H1 (cell line): ENCODE measurements around the gene UHRF1. TPM values are rescaled to one million over a fixed set of nuclear protein-coding genes. Genes with fewer than 3 reads are reported as not detected.
"Not testable (repeated sequence)": the region's sequence is repeated elsewhere in the genome, so short reads cannot be mapped to it uniquely, and the experiment has no call there.

ENCODE experiments used
- CTCF ChIA-PET: fragments of 300-600 bp; sonication (Branson Sonifier 250); formaldehyde crosslinking; loops from one replicate; lab custom pipeline; 2021; ENCODE audit not compliant: partially characterized antibody; lab: Charles Lee
- POLR2A ChIA-PET: fragments of 300-600 bp; sonication (Branson Sonifier 250); formaldehyde crosslinking; loops from one replicate; lab custom pipeline; 2021; ENCODE audit warnings: inconsistent platforms; ENCODE audit not compliant: partially characterized antibody; lab: Charles Lee
- DNase-seq, 2 experiments: peaks; one replicate each; pipeline versions ENCODE4 v3.0.0 to v3.0.0-alpha.2; 2010 to 2022; ENCODE audit warnings: low spot score in 2 of 2, low read depth in 1 of 2, mixed read lengths in 1 of 2
- FAIRE-seq: peaks from 2 replicates; lab custom pipeline; 2011; peaks lifted over from hg19 to GRCh38; lab: Jason Lieb, UNC
- H2AFZ ChIP-seq: 2 replicates; pipeline ENCODE4 v1.8.1; 2012; ENCODE audit warnings: low read length, inconsistent platforms
- H2AK5ac ChIP-seq: 2 replicates; pipeline ENCODE4 v1.6.1; 2013; ENCODE audit warnings: low read depth, low read length
- H2BK120ac ChIP-seq: replicated peaks from 2 replicates; pipeline ENCODE3; 2013; ENCODE audit warnings: low read depth, low read length, inconsistent platforms
- H2BK12ac ChIP-seq: 2 replicates; pipeline ENCODE4 v1.6.1; 2013; ENCODE audit warnings: low read depth, low read length
- H2BK15ac ChIP-seq: 2 replicates; pipeline ENCODE4 v1.6.1; 2013; ENCODE audit warnings: low read length
- H2BK20ac ChIP-seq: 2 replicates; pipeline ENCODE4 v1.6.1; 2013; ENCODE audit warnings: low read length
- H2BK5ac ChIP-seq: 2 replicates; pipeline ENCODE4 v1.6.1; 2013; ENCODE audit warnings: low read depth, low read length
- H3K14ac ChIP-seq: 2 replicates; pipeline ENCODE4 v1.6.1; 2013; ENCODE audit warnings: inconsistent platforms; ENCODE audit not compliant: insufficient read length
- H3K18ac ChIP-seq: 2 replicates; pipeline ENCODE4 v1.6.1; 2013; ENCODE audit warnings: low read length; ENCODE audit errors: extremely low read depth
- H3K23ac ChIP-seq: 2 replicates; pipeline ENCODE4 v1.6.1; 2013; ENCODE audit warnings: inconsistent platforms; ENCODE audit not compliant: insufficient read length
- H3K23me2 ChIP-seq: 2 replicates; pipeline ENCODE4 v1.6.1; 2013; ENCODE audit warnings: low read depth, low read length
- H3K27ac ChIP-seq: 2 replicates; pipeline ENCODE4 v1.6.1; 2011; ENCODE audit warnings: low read depth, low read length, inconsistent platforms
- H3K27me3 ChIP-seq, 4 experiments: replicated peaks in 1 of 4; 1 replicate in 1 of 4; 2 replicates in 3 of 4; pipeline versions ENCODE4 v1.6.1 to v1.8.1; 2011 to 2013; ENCODE audit warnings: low read length in 3 of 4, mild to moderate bottlenecking in 3 of 4, inconsistent platforms in 2 of 4, mixed read lengths in 2 of 4, moderate library complexity in 1 of 4; ENCODE audit not compliant: control insufficient read depth in 3 of 4, insufficient read depth in 3 of 4; ENCODE audit errors: extremely low read depth in 1 of 4
- H3K36me3 ChIP-seq, 4 experiments: 2 replicates each; pipeline versions ENCODE4 v1.6.1 to v1.8.1; 2011 to 2013; ENCODE audit warnings: mild to moderate bottlenecking in 4 of 4, low read length in 3 of 4, moderate library complexity in 2 of 4, control low read depth in 1 of 4, inconsistent platforms in 1 of 4; ENCODE audit not compliant: insufficient read depth in 4 of 4, control insufficient read depth in 2 of 4
- H3K4ac ChIP-seq: replicated peaks from 2 replicates; pipeline ENCODE3; 2013; ENCODE audit warnings: low read length, low read depth, mixed read lengths, inconsistent platforms; ENCODE audit not compliant: insufficient read length
- H3K4me1 ChIP-seq, 4 experiments: replicated peaks in 1 of 4; 1 replicate in 1 of 4; 2 replicates in 3 of 4; pipeline versions ENCODE4 v1.6.1 to v1.8.1; 2011 to 2013; ENCODE audit warnings: low read length in 3 of 4, inconsistent platforms in 2 of 4, mixed read lengths in 1 of 4; ENCODE audit not compliant: insufficient read depth in 4 of 4, control insufficient read depth in 3 of 4
- H3K4me2 ChIP-seq, 2 experiments: 2 replicates each; pipeline versions ENCODE4 v1.6.1 to v1.8.1; 2011 to 2013; ENCODE audit warnings: low read depth in 2 of 2, low read length in 2 of 2, control low read depth in 1 of 2, inconsistent platforms in 1 of 2, mild to moderate bottlenecking in 1 of 2; ENCODE audit not compliant: insufficient read depth in 1 of 2
- H3K4me3 ChIP-seq, 4 experiments: fragments of 200-600, 300-600 bp in 1 of 4; sonication (generic), shearing (Covaris generic), sonication (Bioruptor Twin) in 1 of 4; 2 replicates each; pipeline versions ENCODE4 v1.5.1 to v1.8.1; 2011 to 2016; ENCODE audit warnings: low read length in 4 of 4, low read depth in 3 of 4, control low read depth in 2 of 4, inconsistent platforms in 2 of 4, mild to moderate bottlenecking in 2 of 4, mixed read lengths in 1 of 4, moderate library complexity in 1 of 4; ENCODE audit not compliant: insufficient read depth in 2 of 4; ENCODE audit errors: extremely low read depth in 1 of 4
- H3K56ac ChIP-seq: replicated peaks from 2 replicates; pipeline ENCODE3; 2013; ENCODE audit warnings: low read depth, mild to moderate bottlenecking, mixed read lengths, low read length, inconsistent platforms; ENCODE audit not compliant: insufficient read length
- H3K79me1 ChIP-seq: 2 replicates; pipeline ENCODE4 v1.6.1; 2013; ENCODE audit warnings: low read depth, low read length, control low read depth
- H3K79me2 ChIP-seq, 2 experiments: 2 replicates each; pipeline versions ENCODE4 v1.6.1 to v1.8.1; 2012 to 2013; ENCODE audit warnings: low read length in 2 of 2, mild to moderate bottlenecking in 2 of 2, inconsistent platforms in 1 of 2; ENCODE audit not compliant: insufficient read depth in 2 of 2, control insufficient read depth in 1 of 2
- H3K9ac ChIP-seq, 4 experiments: replicated peaks in 1 of 4; 1 replicate in 1 of 4; 2 replicates in 3 of 4; pipeline versions ENCODE4 v1.6.1 to v1.8.1; 2011 to 2013; ENCODE audit warnings: low read depth in 3 of 4, low read length in 3 of 4, control low read depth in 2 of 4, mild to moderate bottlenecking in 2 of 4, moderate library complexity in 2 of 4, inconsistent platforms in 1 of 4; ENCODE audit errors: extremely low read depth in 1 of 4
- H3K9me3 ChIP-seq, 2 experiments: 2 replicates each; pipeline versions ENCODE4 v1.6.1 to v1.8.1; 2012 to 2013; ENCODE audit warnings: mild to moderate bottlenecking in 2 of 2, moderate library complexity in 2 of 2, control low read depth in 1 of 2, inconsistent platforms in 1 of 2, low read depth in 1 of 2, low read length in 1 of 2, mixed read lengths in 1 of 2; ENCODE audit not compliant: insufficient read depth in 2 of 2
- H4K20me1 ChIP-seq, 2 experiments: replicated peaks in 1 of 2; 2 replicates each; pipeline versions ENCODE3 to v1.8.1; 2011 to 2013; ENCODE audit warnings: inconsistent platforms in 2 of 2, low read length in 2 of 2, mild to moderate bottlenecking in 1 of 2; ENCODE audit not compliant: insufficient read depth in 2 of 2, control insufficient read depth in 1 of 2
- H4K5ac ChIP-seq: 2 replicates; pipeline ENCODE4 v1.6.1; 2013; ENCODE audit warnings: low read length, low read depth, mixed read lengths, inconsistent platforms; ENCODE audit not compliant: insufficient read length
- H4K8ac ChIP-seq: 2 replicates; pipeline ENCODE4 v1.8.0; 2013; ENCODE audit warnings: mild to moderate bottlenecking, moderate library complexity, low read length, inconsistent platforms; ENCODE audit not compliant: insufficient read depth; ENCODE audit errors: extremely low read depth
- H4K91ac ChIP-seq: replicated peaks from 2 replicates; pipeline ENCODE3; 2013; ENCODE audit warnings: low read length, mixed read lengths, inconsistent platforms; ENCODE audit not compliant: insufficient read length
- WGBS, 2 experiments: shearing (Covaris generic) in 1 of 2; methylation state at CpG; one replicate each; pipeline versions ENCODE4 v1.1.6 to v1.1.7; 2013 to 2015; ENCODE audit warnings: low lambda C conversion rate in 2 of 2, mixed read lengths in 2 of 2, inconsistent platforms in 1 of 2, low coverage in 1 of 2, missing lambda C conversion rate in 1 of 2; ENCODE audit not compliant: insufficient replicate concordance in 2 of 2, insufficient coverage in 1 of 2, insufficient read length in 1 of 2; ENCODE audit errors: extremely low coverage in 1 of 2, missing lambda C conversion rate in 1 of 2; 5-methylcytosine and 5-hydroxymethylcytosine counted together
- polyA plus RNA-seq, 7 experiments: library from polyadenylated mRNA; depleted of rRNA in 3 of 7; stranded (reverse) in 5 of 7; unstranded in 2 of 7; fragments of >200 nt in 5 of 7; fragments of 200-250 nt in 2 of 7; gene quantifications; 1 replicate in 5 of 7; 2 replicates in 1 of 7; 4 replicates in 1 of 7; pipeline versions ENCODE4 v1.2.1 to v1.2.3, GENCODE V29; 2011 to 2013; ENCODE audit warnings: missing spikeins in 2 of 7, mixed read lengths in 2 of 7
- total RNA-seq: library from RNA; stranded (reverse); fragmentation: NEBNext Ultra II Directional; extraction: Animal tissue kit (Norgen Biotek cat#: 25700); gene quantifications from 2 replicates; pipeline ENCODE4 v1.2.1, GENCODE V29; 2021

Gene UHRF1
- total and polyA plus RNA-seq, 2 of the 8 experiments (the other 6 are each of a cell fraction or from before 2014, with no cell fraction given), result 14.7 to 65.8 TPM

DNA sequence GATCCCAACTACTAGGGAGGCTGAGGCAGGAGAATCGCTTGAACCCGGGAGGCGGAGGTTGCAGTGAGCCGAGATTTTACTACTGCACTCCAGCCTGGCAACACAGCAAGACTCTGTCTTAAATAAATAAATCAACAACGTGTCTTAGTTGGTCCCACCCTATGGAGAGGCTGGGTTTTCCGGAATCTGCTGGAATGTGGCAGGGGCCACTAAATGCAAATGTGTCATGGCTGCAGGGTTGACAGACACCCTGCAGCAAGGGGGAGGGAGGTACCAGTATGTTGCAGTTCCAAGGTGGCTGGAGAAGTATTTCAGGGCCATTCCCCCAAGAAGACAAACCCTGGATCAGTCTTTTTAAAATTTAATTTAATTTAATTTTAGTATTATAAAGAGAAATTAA is 21.5 kb upstream of the UHRF1 start:
- H2BK20ac ChIP-seq, H4K91ac ChIP-seq, POLR2A ChIA-PET, H3K27me3 ChIP-seq, H2BK120ac ChIP-seq, H3K36me3 ChIP-seq, H2AFZ ChIP-seq, H3K27ac ChIP-seq, H3K4me2 ChIP-seq, DNase-seq, H3K4me1 ChIP-seq, H2BK12ac ChIP-seq, CTCF ChIA-PET, H3K9me3 ChIP-seq, H3K18ac ChIP-seq, H2AK5ac ChIP-seq, H2BK5ac ChIP-seq, H3K23ac ChIP-seq, H4K5ac ChIP-seq, H3K56ac ChIP-seq, H3K9ac ChIP-seq, H3K23me2 ChIP-seq, H3K14ac ChIP-seq, FAIRE-seq, H3K4ac ChIP-seq, H3K79me1 ChIP-seq, H2BK15ac ChIP-seq, H4K8ac ChIP-seq, H3K79me2 ChIP-seq, H3K4me3 ChIP-seq, H4K20me1 ChIP-seq: not testable (repeated sequence)
- WGBS, 2 experiments, result 100% methylated on average over 4 of the region's 6 CpGs; no CpG with 5 or more reads in 1 of the 2 experiments
